Caco-2 (cell line): ENCODE data around the gene AHNAK. TPM values are rescaled to one million over a fixed set of nuclear protein-coding genes. Genes with fewer than 3 reads are reported as not detected.

ENCODE experiments used
- BruUV-seq: library from RNA; stranded (reverse); fragments of 400-500 nt; replicated peaks from 2 replicates; lab custom pipeline; 2021; lab: Mats Ljungman, UMichigan
- CTCF ChIA-PET: fragments of 300-600 bp; sonication (Branson Sonifier 250); formaldehyde crosslinking; loops from one replicate; lab custom pipeline; 2022; ENCODE audit warnings: antibody characterized with exemption; lab: Charles Lee
- POLR2A ChIA-PET: fragments of 300-600 bp; sonication (Branson Sonifier 250); formaldehyde crosslinking; loops from one replicate; lab custom pipeline; 2022; ENCODE audit warnings: antibody characterized with exemption; lab: Charles Lee
- DNase-seq, 2 experiments: peaks; one replicate each; pipeline versions ENCODE4 v3.0.0 to v3.0.0-alpha.2; 2020 to 2022
- H3K27me3 ChIP-seq: replicated peaks from 2 replicates; pipeline ENCODE4 v1.6.0; 2011; ENCODE audit warnings: low read length; ENCODE audit not compliant: control insufficient read depth, insufficient read depth
- H3K36me3 ChIP-seq: 2 replicates; pipeline ENCODE4 v1.5.1; 2011; ENCODE audit warnings: low read length; ENCODE audit not compliant: control insufficient read depth, insufficient read depth
- H3K4me1 ChIP-seq: fragments of 250-450 bp; sonication (Bioruptor Pico); 2 replicates; pipeline ENCODE4 v1.5.1; 2020; ENCODE audit warnings: mild to moderate bottlenecking
- H3K4me3 ChIP-seq: 2 replicates; pipeline ENCODE4 v1.5.1; 2011; ENCODE audit warnings: low read depth, mild to moderate bottlenecking, control low read depth, low read length
- H3K9me3 ChIP-seq: fragments of 250-450 bp; sonication (Bioruptor Pico); 2 replicates; pipeline ENCODE4 v1.5.1; 2020; ENCODE audit warnings: mild to moderate bottlenecking, moderate library complexity
- H3K27ac Mint-ChIP-seq: one replicate; pipeline ENCODE4 v1.8.0; 2022; ENCODE audit warnings: mixed read lengths; ENCODE audit not compliant: unreplicated experiment
- H3K27me3 Mint-ChIP-seq: one replicate; pipeline ENCODE4 v1.8.0; 2022; ENCODE audit warnings: mixed read lengths; ENCODE audit not compliant: insufficient read depth, unreplicated experiment
- H3K36me3 Mint-ChIP-seq: one replicate; pipeline ENCODE4 v1.8.0; 2022; ENCODE audit warnings: mild to moderate bottlenecking, mixed read lengths; ENCODE audit not compliant: insufficient read depth, unreplicated experiment
- H3K4me1 Mint-ChIP-seq: one replicate; pipeline ENCODE4 v1.8.0; 2022; ENCODE audit warnings: low read depth, mixed read lengths; ENCODE audit not compliant: unreplicated experiment
- H3K4me3 Mint-ChIP-seq: one replicate; pipeline ENCODE4 v1.8.0; 2022; ENCODE audit warnings: mild to moderate bottlenecking, moderate library complexity, mixed read lengths; ENCODE audit not compliant: unreplicated experiment
- H3K9me3 Mint-ChIP-seq: one replicate; pipeline ENCODE4 v1.8.0; 2022; ENCODE audit warnings: mixed read lengths; ENCODE audit not compliant: unreplicated experiment
- intact Hi-C: fragments of 100-400 bp; cut with micrococcal nuclease; formaldehyde crosslinking; loops from one replicate; pipeline ENCODE4 v1.10.0; 2022; ENCODE audit not compliant: unreplicated experiment
- microRNA-seq: library from miRNA; unstranded; fragments of <30 nt; microRNA quantifications from one replicate; pipeline ENCODE4 v1.2.0, GENCODE V29; 2022
- total RNA-seq: library from RNA; stranded (reverse); gene quantifications from 2 replicates; pipeline ENCODE4 v1.2.3, GENCODE V29; 2022
- TF ChIP-seq, protein P1 (sequence below), 2 experiments: fragments of 200-600 bp in 1 of 2; IDR thresholded peaks; 1 replicate in 1 of 2; 2 replicates in 1 of 2; pipeline versions ENCODE4 v1.5.1 to v1.8.0; 2011 to 2022; ENCODE audit warnings: antibody characterized with exemption in 1 of 2, control low read depth in 1 of 2, inconsistent platforms in 1 of 2, low read depth in 1 of 2, low read length in 1 of 2, mild to moderate bottlenecking in 1 of 2, moderate library complexity in 1 of 2; ENCODE audit not compliant: insufficient read depth in 1 of 2, severe bottlenecking in 1 of 2, unreplicated experiment in 1 of 2

AHNAK gene
- total RNA-seq, 1 experiment from 2014 or later, result 312 TPM

DNA sequence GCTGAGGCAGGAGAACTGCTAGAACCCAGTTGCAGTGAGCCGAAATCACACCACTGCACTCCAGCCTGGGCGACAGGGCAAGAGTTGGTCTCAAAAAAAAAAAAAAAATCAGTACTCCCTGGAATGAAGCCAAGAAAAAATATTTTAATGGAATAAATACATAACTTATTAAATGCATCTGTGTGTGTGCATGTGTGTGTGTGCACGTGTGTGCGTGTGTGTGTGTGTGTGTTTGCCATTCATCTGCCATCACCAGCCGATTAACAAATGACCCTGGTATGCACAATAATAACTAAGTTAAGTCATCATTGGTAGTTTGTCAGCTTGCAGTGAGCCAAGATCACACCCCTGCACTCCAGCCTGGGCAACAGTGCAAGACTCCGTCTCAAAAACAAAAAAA is 162.8 kb downstream of the AHNAK start:
- Mint-ChIP-seq H3K36me3 (peaks cover 22% of the 10 kb centered on the region), H3K9me3 (no peaks in the 10 kb centered on the region), H3K4me3 (no peak overlapping the region), H3K27ac (no peak overlapping the region), H3K27me3 (no peaks in the 10 kb centered on the region), H3K4me1 (peaks cover 21% of the 10 kb centered on the region)
- no TSS peak for BruUV-seq
- H3K4me3 ChIP-seq, result no peak overlapping the region
- H3K4me1 ChIP-seq, result peaks cover 24% of the 10 kb centered on the region
- no peak for DNase-seq
- intact Hi-C loops, result loop anchor here (5.0 kb wide), 1 partner anchor 98 kb away; no protein-coding TSS in a partner anchor
- H3K36me3 ChIP-seq, result no peaks in the 10 kb centered on the region
- ChIA-PET POLR2A (no interaction called here), CTCF (interaction anchor here (0.7 to 1.6 kb wide), 2 partner anchors 9 to 125 kb away, joined by 3 to 5 read pairs; no protein-coding TSS in a partner anchor)
- H3K9me3 ChIP-seq, result no peaks in the 10 kb centered on the region
- TF ChIP-seq, protein P1, sequence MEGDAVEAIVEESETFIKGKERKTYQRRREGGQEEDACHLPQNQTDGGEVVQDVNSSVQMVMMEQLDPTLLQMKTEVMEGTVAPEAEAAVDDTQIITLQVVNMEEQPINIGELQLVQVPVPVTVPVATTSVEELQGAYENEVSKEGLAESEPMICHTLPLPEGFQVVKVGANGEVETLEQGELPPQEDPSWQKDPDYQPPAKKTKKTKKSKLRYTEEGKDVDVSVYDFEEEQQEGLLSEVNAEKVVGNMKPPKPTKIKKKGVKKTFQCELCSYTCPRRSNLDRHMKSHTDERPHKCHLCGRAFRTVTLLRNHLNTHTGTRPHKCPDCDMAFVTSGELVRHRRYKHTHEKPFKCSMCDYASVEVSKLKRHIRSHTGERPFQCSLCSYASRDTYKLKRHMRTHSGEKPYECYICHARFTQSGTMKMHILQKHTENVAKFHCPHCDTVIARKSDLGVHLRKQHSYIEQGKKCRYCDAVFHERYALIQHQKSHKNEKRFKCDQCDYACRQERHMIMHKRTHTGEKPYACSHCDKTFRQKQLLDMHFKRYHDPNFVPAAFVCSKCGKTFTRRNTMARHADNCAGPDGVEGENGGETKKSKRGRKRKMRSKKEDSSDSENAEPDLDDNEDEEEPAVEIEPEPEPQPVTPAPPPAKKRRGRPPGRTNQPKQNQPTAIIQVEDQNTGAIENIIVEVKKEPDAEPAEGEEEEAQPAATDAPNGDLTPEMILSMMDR (IDR thresholded peaks at IDR 0.05; ENCODE audit: insufficient read depth in 1 of 2, low read depth in 1 of 2, low read length in 1 of 2, severe bottlenecking in 1 of 2, unreplicated experiment in 1 of 2), result no peak
- H3K27me3 ChIP-seq, result no peaks in the 10 kb centered on the region

Small RNAs within 50 kb of the gene (microRNA-seq; reads per million reads assigned to microRNA genes)
- 3.0 reads per million, percentile 19 among the genes with 10 or more reads in this experiment for gene MIR6747

Other genes starting within 250 kb of the AHNAK start
- not detected in 2 replicates for gene SCGB1D4, start 247.7 kb downstream of the AHNAK start, total RNA-seq
- 41.1 and 43.3 TPM in 2 replicates for gene ASRGL1, start 209.4 kb downstream of the AHNAK start, total RNA-seq
- gene SCGB1A1, start 127.8 kb downstream of the AHNAK start, total RNA-seq, result not detected in 2 replicates
- gene EEF1G, start 27.1 kb upstream of the AHNAK start, total RNA-seq, result 2,004 and 2,035 TPM in 2 replicates
- 27.2 and 30.2 TPM in 2 replicates for gene TUT1, start 44.7 kb upstream of the AHNAK start, total RNA-seq
- 134 and 135 TPM in 2 replicates for gene MTA2, start 55.1 kb upstream of the AHNAK start, total RNA-seq
- gene EML3, start 66.0 kb upstream of the AHNAK start, total RNA-seq, result 61.2 and 68.7 TPM in 2 replicates
- 1.1 and 1.3 TPM in 2 replicates for gene ROM1, start 66.5 kb upstream of the AHNAK start, total RNA-seq
- 37.2 and 37.6 TPM in 2 replicates for gene B3GAT3, start 75.2 kb upstream of the AHNAK start, total RNA-seq
- 414 and 442 TPM in 2 replicates for gene GANAB, start 99.8 kb upstream of the AHNAK start, total RNA-seq
- gene INTS5, start 106.5 kb upstream of the AHNAK start, total RNA-seq, result 22.2 TPM in 2 replicates
- gene C11orf98, start 118.4 kb upstream of the AHNAK start, total RNA-seq, result 115 and 123 TPM in 2 replicates
- 38.2 and 40.1 TPM in 2 replicates for gene CSKMT, start 118.5 kb upstream of the AHNAK start, total RNA-seq
- 23.9 and 24.0 TPM in 2 replicates for gene UQCC3, start 124.9 kb upstream of the AHNAK start, total RNA-seq
- gene LBHD1, start 125.5 kb upstream of the AHNAK start, total RNA-seq, result 11.9 and 13.6 TPM in 2 replicates
- 116 and 118 TPM in 2 replicates for gene UBXN1, start 132.3 kb upstream of the AHNAK start, total RNA-seq
- gene LRRN4CL, start 142.7 kb upstream of the AHNAK start, total RNA-seq, result 0.35 and 0.64 TPM in 2 replicates
- 39.2 and 48.2 TPM in 2 replicates for gene BSCL2, start 160.6 kb upstream of the AHNAK start, total RNA-seq
- gene GNG3, start 160.9 kb upstream of the AHNAK start, total RNA-seq, result not detected in 2 replicates
- gene HNRNPUL2, start 180.7 kb upstream of the AHNAK start, total RNA-seq, result 60.0 and 62.9 TPM in 2 replicates
- 47.0 and 53.6 TPM in 2 replicates for gene TTC9C, start 181.7 kb upstream of the AHNAK start, total RNA-seq
- 8.2 and 10.9 TPM in 2 replicates for gene ZBTB3, start 207.4 kb upstream of the AHNAK start, total RNA-seq
- 139 TPM in 2 replicates for gene POLR2G, start 214.8 kb upstream of the AHNAK start, total RNA-seq
- gene TAF6L, start 224.6 kb upstream of the AHNAK start, total RNA-seq, result 26.8 and 30.1 TPM in 2 replicates
- gene TMEM179B, start 240.6 kb upstream of the AHNAK start, total RNA-seq, result 59.9 and 68.4 TPM in 2 replicates
- gene TMEM223, start 245.2 kb upstream of the AHNAK start, total RNA-seq, result 22.7 and 28.1 TPM in 2 replicates